Osteocyte (in vitro differentiated cells): ENCODE measurements around the gene AHNAK. TPM values are rescaled to one million over a fixed set of nuclear protein-coding genes. Genes with fewer than 3 reads are reported as not detected.

Experiments used
- DNase-seq: peaks from one replicate; pipeline ENCODE4 v3.0.0; 2021; ENCODE audit warnings: mixed read lengths; ENCODE audit not compliant: unreplicated experiment; ENCODE audit errors: extremely low spot score
- H3K27ac Mint-ChIP-seq: one replicate; pipeline ENCODE4 v1.8.0; 2021; ENCODE audit warnings: mild to moderate bottlenecking, mixed read lengths; ENCODE audit not compliant: unreplicated experiment
- H3K27me3 Mint-ChIP-seq: one replicate; pipeline ENCODE4 v1.8.0; 2021; ENCODE audit warnings: mixed read lengths; ENCODE audit not compliant: unreplicated experiment
- H3K36me3 Mint-ChIP-seq: one replicate; pipeline ENCODE4 v1.8.0; 2021; ENCODE audit warnings: mixed read lengths; ENCODE audit not compliant: unreplicated experiment
- H3K4me1 Mint-ChIP-seq: one replicate; pipeline ENCODE4 v1.8.0; 2021; ENCODE audit warnings: mixed read lengths; ENCODE audit not compliant: unreplicated experiment
- H3K4me3 Mint-ChIP-seq: one replicate; pipeline ENCODE4 v1.8.0; 2021; ENCODE audit warnings: mild to moderate bottlenecking, moderate library complexity, mixed read lengths; ENCODE audit not compliant: unreplicated experiment
- H3K9me3 Mint-ChIP-seq: one replicate; pipeline ENCODE4 v1.8.0; 2021; ENCODE audit warnings: mixed read lengths; ENCODE audit not compliant: unreplicated experiment
- CTCF ChIP-seq: fragments of 200-600 bp; sonication (generic); IDR thresholded peaks from 2 replicates; pipeline ENCODE4 v1.5.0; 2021; ENCODE audit warnings: antibody characterized with exemption, mild to moderate bottlenecking, moderate library complexity
- total RNA-seq: library from RNA; stranded (reverse); gene quantifications from 2 replicates; pipeline ENCODE4 v1.2.1, GENCODE V29; 2021

AHNAK gene
- total RNA-seq, 1 donor from 2014 or later: 462 TPM

GRCh38 chr11:62402226-62402959 is 144.2 kb downstream of the AHNAK start:
- Mint-ChIP-seq H3K9me3 (no peaks in the 10 kb centered on the region), H3K4me3 (no peak overlapping the region), H3K27ac (peak overlapping the region; percentile 14), H3K36me3 (no peaks in the 10 kb centered on the region), H3K27me3 (no peaks in the 10 kb centered on the region), H3K4me1 (peaks cover 49% of the 10 kb centered on the region)
- no peak for DNase-seq
- no peak for TF ChIP-seq CTCF

GRCh38 chr11:62401811-62402210 is 144.8 kb downstream of the AHNAK start:
- no peak for TF ChIP-seq CTCF
- no peaks in the 10 kb centered on the region for H3K27me3 Mint-ChIP-seq
- no peak overlapping the region for H3K4me3 Mint-ChIP-seq
- no peaks in the 10 kb centered on the region for H3K9me3 Mint-ChIP-seq
- H3K36me3 Mint-ChIP-seq: no peaks in the 10 kb centered on the region
- no peak for DNase-seq
- peak overlapping the region; percentile 14 for H3K27ac Mint-ChIP-seq
- peaks cover 49% of the 10 kb centered on the region for H3K4me1 Mint-ChIP-seq

- Mint-ChIP-seq H3K27me3 (no peaks in the 10 kb centered on the region), H3K4me3 (no peak overlapping the region), H3K36me3 (no peaks in the 10 kb centered on the region), H3K9me3 (no peaks in the 10 kb centered on the region), H3K27ac (peak overlapping the region; percentile 14), H3K4me1 (peaks cover 49% of the 10 kb centered on the region)
- no peak for DNase-seq
- no peak for TF ChIP-seq CTCF
Measured at GRCh38 chr11:62401356-62401755, 145.2 kb downstream of the AHNAK start.

GRCh38 chr11:62400760-62401159 is 145.8 kb downstream of the AHNAK start:
- Mint-ChIP-seq H3K4me3 (no peak overlapping the region), H3K9me3 (no peaks in the 10 kb centered on the region), H3K27ac (peak overlapping the region; percentile 75), H3K36me3 (no peaks in the 10 kb centered on the region), H3K27me3 (no peaks in the 10 kb centered on the region), H3K4me1 (peaks cover 49% of the 10 kb centered on the region)
- no peak for TF ChIP-seq CTCF
- no peak for DNase-seq

GRCh38 chr11:62400281-62400680 is 146.3 kb downstream of the AHNAK start:
- Mint-ChIP-seq H3K4me1 (peaks cover 52% of the 10 kb centered on the region), H3K36me3 (no peaks in the 10 kb centered on the region), H3K27me3 (no peaks in the 10 kb centered on the region), H3K4me3 (no peak overlapping the region), H3K9me3 (no peaks in the 10 kb centered on the region), H3K27ac (peak overlapping the region; percentile 84)
- no peak for TF ChIP-seq CTCF
- DNase-seq: no peak
